ENCODE results near the gene NAB2.
"Not testable (repeated sequence)": the region's sequence is repeated elsewhere in the genome, so short reads cannot be mapped to it uniquely, and the experiment has no call there.

The NAB2 gene

DNA sequence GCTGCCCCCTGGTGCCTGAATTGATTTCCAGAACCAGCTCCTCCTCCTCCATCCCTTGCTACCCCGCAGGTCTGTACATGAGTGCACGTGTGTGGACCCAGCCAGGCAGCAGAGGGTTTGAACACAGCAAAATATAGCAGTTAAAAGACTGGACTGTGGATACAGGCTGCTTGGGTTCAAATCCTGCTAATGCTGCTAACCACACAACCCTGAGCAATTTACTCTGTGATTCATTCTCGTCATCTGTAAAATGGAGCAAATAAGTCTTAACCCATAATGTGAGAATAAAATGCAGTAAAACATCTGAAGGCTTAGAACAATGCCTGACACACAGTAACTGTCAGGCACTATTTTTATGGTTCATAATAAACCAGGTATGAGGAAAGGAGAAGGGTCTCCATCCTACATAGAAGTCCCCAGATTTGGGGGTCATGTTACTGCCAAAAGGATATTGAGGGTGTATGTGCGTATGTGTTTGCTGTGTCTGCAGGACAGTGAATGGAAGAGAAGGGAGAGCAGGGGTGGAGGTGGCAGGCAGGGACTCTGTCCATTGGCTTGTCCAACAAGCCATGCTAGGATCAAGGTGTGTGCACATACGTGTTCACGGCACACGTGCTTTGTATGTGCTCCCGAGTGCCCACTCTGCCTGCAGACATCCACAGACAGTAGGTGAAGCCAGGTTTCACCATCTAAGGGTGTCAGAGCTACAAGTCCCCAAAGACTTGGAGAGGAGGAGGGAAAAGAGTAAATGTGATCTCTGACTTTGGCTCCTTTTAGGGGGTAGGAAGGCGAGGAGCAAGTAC is 23.8 kb downstream of the NAB2 start:
- DNase-seq = no peak

DNA sequence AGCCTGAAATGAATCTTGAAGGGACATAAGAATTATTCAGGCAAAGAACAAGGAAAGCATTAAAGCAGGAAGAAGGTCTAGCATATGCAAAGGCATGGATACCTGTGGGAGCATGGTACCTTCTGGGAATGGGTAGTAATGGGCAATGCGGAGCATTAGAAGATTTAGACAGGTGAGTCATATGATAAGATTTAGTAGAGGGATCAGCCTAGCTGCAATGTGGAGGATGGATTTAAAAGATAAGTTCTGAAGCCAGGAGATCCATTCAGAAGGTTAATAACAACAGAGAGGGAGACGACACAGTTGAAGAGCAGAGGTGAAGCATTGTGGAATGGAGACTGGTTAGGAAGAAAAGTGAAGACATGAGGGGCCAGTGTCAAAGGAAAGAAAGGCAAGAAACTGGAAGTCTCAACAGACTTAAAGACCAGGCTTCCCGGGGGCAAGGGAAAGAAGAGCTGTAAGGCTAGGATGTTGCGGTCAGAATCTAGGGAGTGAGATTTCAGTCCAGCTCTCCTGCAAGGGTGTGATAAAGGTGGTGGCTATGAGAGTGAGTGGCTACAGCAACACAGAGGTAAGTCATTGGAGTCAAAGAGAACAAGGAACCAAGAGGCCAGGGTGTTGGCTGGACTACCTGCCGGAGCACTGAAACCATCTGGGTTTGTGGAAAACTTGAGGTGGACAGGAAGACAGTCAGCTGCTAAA is 27.8 kb downstream of the NAB2 start:
- DNase-seq = no peak

DNA sequence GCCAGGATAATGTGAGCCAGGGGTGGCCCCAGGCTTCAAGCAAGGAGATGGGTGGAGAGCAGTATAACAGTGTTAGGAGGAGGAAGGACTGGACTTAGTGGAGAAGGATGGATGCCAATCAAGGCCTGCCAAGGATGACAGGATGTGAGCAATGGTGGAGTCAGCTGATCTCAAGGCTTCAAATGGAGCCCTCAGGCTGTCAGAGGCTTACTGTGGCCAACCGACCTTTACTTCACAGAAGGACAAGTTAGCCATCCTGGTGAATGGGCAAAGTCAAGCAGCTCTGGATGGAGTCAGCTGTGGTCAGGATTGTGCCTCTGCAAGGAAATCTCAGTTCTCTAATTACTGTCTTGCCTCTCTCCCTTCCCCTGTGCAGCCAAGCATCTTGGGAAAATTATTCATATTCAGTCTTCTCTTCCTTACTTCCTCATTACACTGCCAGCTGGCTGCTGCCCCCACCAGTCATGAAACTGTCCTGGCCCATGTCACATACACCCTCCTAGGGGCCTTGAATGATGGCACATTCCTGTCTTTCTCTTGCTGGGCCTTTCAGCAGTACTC is 29.9 kb downstream of the NAB2 start:
- DNase-seq = no peak

DNA sequence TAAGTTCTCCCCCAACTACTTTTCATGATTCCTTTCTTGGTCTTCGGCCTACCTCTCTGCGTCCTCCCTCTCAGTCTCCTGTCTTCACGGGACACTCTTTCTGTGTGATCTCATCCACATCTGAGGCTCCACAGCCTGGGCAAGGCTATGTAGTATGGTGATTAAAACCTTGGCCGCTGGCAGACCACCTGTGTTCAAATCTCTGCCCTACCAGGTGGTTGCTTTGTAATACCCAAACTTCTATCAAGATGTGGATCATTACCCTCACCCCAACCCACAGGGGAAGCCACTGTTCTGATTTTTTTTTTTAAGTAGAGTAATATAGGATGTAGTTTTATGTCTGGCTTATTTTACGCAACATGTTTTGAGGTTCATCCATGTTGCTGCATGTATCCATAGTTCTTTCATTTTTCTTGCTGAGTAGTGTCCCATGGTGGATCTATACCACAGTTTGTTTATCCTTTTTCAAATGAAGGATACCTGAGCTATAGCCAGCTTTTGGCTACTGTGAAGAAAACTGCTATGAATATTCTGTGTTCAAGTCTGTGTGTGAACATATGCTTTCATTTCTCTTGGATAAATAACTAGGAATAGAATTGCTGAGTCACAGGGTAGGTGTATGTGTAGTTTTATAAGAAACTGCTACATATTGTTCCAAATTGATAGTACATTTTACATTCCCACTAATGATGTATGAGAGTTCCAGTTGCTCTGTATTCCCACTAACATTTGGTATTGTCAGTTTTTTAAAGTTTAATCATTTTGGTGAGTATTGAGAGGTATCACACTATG is 30.6 kb downstream of the NAB2 start:
- DNase-seq = no peak

DNA sequence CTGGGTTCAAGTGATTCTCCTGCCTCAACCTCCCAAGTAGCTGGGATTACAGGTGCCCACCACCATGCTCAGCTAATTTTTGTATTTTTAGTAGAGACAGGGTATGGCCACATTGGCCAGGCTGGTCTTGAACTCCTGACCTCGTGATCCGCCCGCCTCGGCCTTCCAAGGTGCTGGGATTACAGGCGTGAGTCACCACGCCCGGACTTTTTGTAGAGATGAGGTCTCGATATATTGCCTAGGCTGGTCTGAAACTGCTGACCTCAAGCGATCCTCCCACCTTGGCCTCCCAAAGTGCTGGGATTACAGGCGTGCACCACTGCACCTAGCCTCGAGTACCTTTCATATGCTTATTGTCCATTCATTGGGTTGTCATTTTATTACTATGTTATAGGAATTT is 31.8 kb downstream of the NAB2 start:
- not testable (repeated sequence) for DNase-seq

DNA sequence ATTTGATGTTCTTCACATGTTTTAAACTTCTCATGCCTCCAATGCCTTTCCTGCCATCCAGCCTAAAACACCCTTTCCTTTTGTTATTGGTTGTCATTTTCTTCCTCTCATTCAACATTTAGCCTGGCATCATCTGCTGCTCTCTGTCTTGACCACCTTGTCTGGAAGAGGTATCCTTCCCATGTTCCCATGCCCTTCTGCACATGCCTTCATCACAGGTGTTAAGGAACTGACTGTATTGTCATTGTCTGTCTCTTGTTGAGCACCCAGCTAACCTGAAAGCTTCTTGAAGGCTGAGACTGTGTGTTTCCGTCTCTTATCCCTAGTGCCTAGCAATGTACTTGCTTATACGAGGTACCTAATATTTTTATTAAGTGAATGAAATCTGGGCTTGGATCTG is 34.9 kb downstream of the NAB2 start:
- DNase-seq = no peak

DNA sequence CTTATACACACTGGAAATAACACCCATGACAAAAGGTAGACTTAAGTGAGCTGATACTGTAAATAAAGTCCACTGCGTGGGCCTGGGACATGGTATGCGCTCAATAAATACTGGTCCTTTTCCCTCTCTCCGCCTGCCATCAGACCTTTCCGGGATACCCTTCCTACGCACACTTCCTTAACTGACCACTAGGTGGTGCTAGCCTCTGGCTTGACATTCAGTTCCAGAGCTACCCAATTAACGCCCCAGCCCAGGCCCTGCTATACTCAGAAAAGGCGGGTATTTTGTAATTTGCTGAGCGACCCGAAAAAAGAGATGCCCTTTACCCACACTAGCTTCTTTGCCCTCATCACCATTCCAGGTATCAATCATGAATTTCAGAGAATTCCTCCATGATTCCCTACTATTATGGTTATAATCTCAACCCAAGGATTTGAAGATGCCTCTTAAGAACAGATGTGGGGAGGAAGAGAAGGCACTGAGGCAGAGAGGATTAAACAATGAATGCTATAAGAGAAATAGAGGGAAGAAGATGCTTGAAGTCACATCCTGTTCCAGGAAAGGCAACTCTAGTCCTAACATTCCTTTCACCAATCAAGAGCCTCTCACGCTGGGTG is 35.5 kb downstream of the NAB2 start:
- DNase-seq = peak; percentile 70 to 72

DNA sequence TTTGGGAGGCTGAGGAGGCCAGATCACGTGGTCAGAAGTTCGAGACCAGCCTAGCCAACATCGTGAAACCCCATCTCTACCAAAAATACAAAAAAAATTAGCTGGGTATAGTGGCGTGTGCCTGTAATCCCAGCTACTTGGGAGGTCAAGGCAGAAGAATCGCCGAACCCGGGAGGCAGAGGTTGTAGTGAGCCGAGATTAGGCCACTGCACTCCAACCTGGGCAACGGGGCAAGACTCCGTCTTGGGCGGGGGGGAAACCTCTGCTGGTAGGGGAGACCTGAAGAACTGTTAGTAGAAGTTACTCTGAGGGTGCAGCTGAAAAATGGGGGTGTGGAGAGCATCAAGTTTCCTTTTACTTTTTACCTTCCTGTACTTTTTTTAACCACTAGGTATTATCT is 37.1 kb downstream of the NAB2 start:
- DNase-seq = no peak

DNA sequence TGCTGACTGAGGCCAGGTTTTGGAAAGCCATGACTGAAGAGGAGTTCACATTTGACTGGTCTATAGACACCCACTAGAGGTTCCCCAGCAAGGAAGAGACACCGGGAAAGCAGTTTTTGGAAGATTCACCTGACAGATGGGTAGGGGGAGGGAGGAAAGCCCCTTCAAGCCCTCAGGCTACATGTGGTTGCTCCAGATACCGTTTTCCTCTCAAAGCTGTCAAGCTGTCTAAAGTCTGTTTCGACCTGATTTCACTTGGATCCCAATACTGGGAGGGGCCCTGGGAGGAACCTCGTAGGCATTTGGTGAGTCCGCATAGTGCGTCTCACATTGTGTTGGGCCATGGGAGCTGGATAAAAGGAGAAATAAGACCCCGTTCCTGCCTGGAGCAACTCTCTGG is 37.6 kb downstream of the NAB2 start:
- DNase-seq = no peak

DNA sequence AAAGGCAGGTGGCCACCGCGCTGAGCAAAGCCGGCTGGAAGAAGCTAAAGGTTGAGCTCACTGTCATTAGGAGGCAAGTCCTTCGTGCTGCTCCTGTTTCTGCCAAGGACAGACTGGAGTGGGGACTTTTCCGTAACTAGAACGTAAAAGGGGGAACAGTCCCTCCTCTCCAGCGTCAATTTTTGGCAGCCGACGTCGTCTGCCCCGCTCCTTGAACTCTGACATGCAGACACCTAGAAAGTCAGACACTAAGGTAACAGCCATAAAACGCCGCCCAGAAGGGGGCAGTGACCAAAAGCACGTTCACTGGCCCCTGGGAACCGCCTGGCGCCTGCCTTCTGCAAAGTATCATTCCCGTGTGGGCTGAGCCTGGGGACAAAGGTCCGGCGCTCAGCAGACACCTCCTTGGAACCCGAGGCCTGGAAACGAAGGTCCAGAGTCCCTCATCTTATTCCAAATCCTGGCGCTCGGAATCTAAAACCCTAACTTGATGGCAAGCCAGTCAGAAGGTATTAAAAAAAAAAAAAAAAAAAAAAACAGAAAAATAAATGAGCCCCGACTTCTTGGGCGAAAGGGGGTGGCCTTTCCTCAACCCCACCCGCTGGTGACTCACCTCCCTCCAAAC is 38.3 kb downstream of the NAB2 start:
- peak; percentile 67 to 68 for DNase-seq

DNA sequence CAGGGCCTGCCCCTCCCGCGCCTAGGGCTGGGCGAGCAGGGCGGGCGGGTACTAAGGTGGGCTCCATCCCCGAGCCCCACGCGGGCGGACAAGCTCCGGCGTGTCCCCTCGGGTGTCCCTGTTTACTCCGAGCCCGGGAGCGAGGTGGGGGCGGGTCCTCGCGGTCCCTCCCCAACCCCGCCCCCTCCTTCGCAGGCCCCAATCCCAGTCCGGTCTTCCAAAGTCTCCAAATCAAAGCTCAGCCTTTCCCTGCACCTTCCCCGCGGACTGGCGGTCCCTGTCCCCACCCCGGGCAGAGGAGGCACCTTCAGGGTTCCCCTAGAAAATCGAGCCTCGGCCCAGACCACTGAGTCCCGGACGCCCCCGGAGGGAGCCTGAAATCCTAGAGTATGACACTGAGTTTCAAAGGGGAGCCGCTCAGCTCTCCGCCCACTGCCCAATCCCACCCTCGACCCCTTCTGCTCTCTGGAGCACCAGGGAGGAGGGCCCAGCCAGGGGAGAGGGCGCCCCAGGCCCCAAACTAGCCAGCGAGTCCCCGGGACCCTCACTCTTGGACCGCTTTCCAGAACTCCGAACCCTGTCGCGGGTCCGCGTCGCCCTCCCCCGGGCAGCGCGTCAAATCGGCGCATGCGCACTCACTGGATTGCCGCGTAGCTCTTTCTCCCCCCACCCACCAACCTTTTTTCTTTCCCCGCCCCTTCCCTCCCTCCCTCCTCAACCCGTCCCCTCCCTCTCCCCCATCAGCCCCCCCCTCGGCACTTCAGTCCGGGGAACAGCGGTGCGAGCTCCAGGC is 39.0 kb downstream of the NAB2 start, which contains the start of gene LRP1:
Gene LRP1 (plus strand): TSS at position 758 of the 793 bp plus-strand sequence. CDS start 482 bp downstream, outside the sequence.
- peak; percentile 72 to 77 for DNase-seq

DNA sequence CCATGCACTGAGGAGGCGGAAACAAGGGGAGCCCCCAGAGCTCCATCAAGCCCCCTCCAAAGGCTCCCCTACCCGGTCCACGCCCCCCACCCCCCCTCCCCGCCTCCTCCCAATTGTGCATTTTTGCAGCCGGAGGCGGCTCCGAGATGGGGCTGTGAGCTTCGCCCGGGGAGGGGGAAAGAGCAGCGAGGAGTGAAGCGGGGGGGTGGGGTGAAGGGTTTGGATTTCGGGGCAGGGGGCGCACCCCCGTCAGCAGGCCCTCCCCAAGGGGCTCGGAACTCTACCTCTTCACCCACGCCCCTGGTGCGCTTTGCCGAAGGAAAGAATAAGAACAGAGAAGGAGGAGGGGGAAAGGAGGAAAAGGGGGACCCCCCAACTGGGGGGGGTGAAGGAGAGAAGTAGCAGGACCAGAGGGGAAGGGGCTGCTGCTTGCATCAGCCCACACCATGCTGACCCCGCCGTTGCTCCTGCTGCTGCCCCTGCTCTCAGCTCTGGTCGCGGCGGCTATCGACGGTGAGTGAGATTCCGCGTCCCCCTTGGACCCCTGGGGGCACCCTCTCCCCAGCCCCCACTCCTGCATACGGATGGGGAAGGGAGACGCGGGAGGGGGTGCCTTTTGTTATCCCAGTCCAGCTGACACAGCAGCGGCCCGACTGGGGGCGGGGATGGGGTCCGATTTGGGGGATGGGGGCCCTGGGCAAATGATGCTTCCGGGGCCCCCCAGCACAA is 39.8 kb downstream of the NAB2 start:
- no peak for DNase-seq

DNA sequence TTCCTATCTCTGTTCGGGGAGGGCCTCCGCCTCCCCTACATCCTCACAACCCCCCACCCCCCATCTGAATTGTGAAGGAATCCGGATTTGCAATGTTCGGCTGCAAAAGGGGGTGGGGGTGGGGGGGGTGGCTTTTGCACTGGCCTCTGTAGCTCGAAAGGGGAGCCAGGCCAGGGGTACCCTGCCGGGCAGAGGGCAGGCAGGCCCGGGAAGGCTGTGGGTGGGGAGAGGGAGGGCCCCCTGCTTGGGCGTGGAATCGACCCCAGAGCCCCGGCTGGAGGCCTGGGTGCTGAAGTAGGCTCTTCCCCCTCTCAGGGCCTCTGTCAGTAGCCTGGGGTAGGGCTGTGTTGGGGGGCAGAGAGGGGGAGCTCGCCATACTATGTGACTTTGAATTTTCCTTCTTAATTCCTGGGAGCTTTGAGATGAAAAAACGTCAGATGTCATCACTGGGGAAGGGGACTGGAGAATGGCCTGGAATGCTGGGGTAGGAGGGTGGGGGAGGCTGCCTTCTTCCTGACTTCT is 40.5 kb downstream of the NAB2 start:
- no peak for DNase-seq

DNA sequence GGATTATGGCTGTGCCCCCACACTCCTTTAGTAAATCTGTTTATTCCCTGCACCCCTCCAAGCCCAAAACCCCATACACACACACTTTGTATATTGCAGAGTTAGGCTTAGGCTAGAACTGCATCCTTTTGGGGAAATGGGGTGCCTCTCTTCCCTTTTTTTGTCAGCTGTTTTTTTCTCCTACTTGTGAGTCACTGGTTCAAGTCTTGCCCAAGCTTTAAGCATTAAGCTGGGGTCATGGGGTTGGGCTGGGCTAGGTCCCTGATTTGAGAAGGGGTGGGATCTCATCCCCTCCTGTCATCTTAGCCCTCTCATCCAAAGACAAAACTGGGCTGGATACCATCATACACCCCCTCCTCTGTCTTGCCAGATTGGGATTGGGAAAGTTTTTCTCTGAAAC is 41.0 kb downstream of the NAB2 start:
- no peak for DNase-seq

DNA sequence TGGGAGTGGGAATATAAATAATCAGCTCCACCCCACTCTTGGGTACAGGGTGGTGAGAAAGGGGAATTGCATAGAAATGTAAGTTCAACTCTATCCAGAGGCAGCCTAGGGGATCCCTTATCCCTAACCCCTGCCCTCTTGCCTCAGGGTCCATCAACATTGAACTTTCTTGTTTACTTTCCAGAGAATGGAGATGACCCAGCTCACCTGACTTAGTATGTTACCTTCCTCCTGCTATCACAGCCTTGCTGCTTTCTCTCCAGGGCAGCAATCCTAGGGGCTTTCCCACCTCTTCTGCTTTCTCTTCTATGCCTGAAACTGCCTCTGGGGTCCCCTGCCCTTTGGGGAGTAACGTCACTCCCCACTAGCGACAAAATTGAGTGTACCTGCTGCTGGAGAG is 42.0 kb downstream of the NAB2 start:
- no peak for DNase-seq

DNA sequence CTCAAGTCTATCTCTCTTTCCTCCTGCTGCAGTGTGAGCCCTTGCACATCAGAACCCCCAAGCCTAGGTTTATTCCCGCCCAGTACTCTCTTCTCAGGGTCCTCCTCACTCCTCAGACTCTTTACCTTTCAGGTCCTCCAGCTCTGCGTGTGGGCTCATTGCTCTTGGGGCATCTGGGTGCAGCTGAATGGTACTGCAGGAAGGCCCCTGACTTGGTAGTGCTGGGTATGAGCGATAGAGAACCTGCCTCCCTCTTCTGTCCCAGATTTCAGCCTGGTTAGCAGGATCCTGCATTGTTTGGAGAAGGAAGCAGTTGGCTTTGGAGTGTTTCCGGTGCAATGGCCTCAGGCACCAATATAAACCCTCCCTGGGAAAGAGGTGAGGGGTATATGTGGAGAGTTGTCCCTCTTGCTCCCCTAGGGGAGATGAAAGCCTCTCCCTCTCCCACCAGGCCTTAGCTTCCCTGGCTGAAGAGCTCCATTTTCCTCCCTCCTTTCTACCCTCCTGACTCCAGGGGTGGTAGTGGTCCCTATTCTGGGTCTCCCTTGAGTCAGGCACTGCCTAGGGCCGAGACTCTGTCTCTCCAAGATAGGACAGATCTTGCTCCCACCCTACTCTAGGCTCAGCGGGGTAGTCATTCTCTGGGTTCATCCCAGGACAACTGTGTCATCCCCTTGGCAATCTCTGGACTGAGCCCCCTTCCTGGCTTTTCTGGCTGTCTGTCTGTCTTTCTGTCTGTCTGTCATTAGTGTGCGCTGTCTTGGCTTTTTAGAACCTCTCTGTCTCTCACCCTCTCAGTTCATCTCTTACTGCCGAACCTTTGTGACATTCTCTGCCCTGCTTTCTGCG is 43.2 kb downstream of the NAB2 start:
- DNase-seq = no peak

DNA sequence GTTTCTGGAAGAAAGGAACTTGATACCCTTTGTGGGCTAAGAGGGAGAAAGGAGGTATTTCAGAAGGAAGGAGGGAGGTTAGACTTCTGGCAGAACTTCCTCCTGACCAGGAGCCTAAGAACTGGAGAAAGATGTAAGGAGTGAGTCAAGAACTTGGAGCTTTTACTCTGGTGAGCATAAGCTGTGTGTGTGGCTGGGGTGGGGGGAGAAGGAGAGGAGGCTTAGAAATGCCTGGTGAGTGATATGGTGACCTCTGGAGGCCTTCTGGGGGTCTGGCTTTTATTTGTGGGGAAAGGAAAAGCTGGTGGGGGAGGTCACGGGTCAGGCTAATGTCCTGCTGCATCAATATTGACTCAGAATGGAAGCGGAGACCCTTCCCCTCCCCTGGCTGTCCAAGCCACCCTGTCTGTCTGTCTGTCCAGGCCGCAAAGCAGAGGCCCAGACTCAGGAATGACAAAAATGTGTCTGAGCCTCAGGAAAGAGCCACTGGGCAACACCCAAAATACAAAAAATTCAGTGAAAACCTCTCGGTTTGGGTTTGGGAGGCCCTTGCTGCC is 44.2 kb downstream of the NAB2 start:
- no peak for DNase-seq

DNA sequence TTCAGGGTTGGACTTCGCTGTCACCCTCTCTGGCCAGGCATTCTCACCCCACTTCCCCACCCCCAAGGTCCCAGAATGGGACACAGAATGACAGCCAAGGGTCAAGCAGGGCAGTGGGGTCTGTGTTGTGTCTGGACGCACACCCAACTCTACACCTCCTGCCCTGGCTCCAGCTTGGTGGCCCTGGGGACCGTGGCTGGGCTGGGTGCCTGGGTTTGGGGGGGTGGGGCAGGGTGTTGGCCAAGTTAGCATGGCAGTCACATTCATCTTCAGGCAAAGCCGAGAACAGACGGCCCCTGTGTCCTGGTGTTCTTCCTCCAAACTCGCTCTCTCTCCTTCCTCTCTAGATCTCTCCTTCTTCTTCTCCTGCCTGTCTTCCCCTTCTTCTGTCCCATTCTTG is 45.0 kb downstream of the NAB2 start:
- DNase-seq = no peak

DNA sequence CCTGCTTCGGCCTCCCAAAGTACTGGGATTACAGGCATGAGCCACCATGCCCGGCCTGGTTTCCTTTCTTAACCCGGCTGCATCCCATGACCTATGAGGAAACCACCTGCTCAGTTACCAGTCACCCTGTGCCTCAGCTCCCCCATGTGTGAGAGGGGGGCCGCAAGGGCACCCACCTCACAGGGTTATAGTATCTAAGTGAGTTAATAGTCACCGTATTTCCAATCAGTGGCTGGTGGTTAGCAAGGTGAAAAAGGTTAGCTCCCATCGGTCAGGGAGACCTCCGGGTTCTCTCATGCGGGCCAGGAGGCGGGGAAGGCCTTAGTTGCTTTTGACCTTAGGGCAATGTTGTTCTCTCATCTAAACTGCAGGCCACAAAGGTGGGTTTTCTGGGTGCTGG is 46.0 kb downstream of the NAB2 start:
- DNase-seq = no peak
